Sigmoid colon (tissue), 7 donors: ENCODE measurements around the gene ARHGAP15. TPM values are rescaled to one million over a fixed set of nuclear protein-coding genes. Genes with fewer than 3 reads are reported as not detected.

Source experiments
- DNase-seq: peaks from one replicate; pipeline ENCODE4 v3.0.0-alpha.2; 2019
- H3K27ac ChIP-seq, 4 donors: fragments of 200-600 bp; sonication (generic); one replicate each; pipeline ENCODE4 v1.5.1; 2016 to 2019; ENCODE audit warnings: mild to moderate bottlenecking in 1 of 4
- H3K27me3 ChIP-seq, 3 donors: fragments of 200-600 bp; sonication (generic); one replicate each; pipeline ENCODE4 v1.5.1; 2019; ENCODE audit warnings: mild to moderate bottlenecking in 1 of 3
- H3K36me3 ChIP-seq, 4 donors: fragments of 200-600 bp; sonication (generic); one replicate each; pipeline ENCODE4 v1.5.1; 2016 to 2019
- H3K4me1 ChIP-seq, 4 donors: fragments of 200-600 bp; sonication (generic); one replicate each; pipeline ENCODE4 v1.5.1; 2017 to 2019
- H3K4me3 ChIP-seq, 4 donors: fragments of 200-600 bp; sonication (generic); one replicate each; pipeline ENCODE4 v1.5.1; 2017 to 2019; ENCODE audit warnings: mild to moderate bottlenecking in 2 of 4, moderate library complexity in 1 of 4
- H3K9me3 ChIP-seq, 4 donors: fragments of 200-600 bp in 3 of 4; sonication (generic) in 3 of 4; one replicate each; pipeline versions ENCODE4 v1.5.1 to v1.6.1; 2013 to 2019
- CTCF ChIP-seq, 4 experiments: fragments of 450-650 bp in 3 of 4; fragments of 200-600 bp in 1 of 4; IDR thresholded peaks; one replicate each; pipeline ENCODE4 v1.5.1; 2016 to 2019; ENCODE audit warnings: antibody characterized with exemption in 4 of 4, mild to moderate bottlenecking in 3 of 4, moderate library complexity in 2 of 4
- EP300 ChIP-seq, 4 donors: sonication (generic); formaldehyde crosslinking; IDR thresholded peaks; one replicate each; pipeline ENCODE4 v1.6.1; 2017; ENCODE audit warnings: antibody characterized with exemption in 4 of 4
- POLR2A ChIP-seq, 2 donors: fragments of 450-650 bp; IDR thresholded peaks; one replicate each; pipeline ENCODE4 v1.6.1; 2016; ENCODE audit warnings: antibody characterized with exemption in 2 of 2, mild to moderate bottlenecking in 2 of 2, moderate library complexity in 2 of 2
- POLR2AphosphoS5 ChIP-seq, 4 donors: sonication (generic); formaldehyde crosslinking; IDR thresholded peaks; one replicate each; pipeline ENCODE4 v1.6.1; 2017; ENCODE audit warnings: antibody characterized with exemption in 4 of 4
- WGBS, 2 donors: extraction: QIAGEN DNeasy Blood & Tissue Kit; methylation state at CpG; one replicate each; pipeline ENCODE4 v1.1.7; 2013; 5-methylcytosine and 5-hydroxymethylcytosine counted together
- intact Hi-C: fragments of 100-400 bp; cut with DNase I; formaldehyde crosslinking; loops from one replicate; pipeline ENCODE4 v1.15.1; 2023
- polyA plus RNA-seq, 3 donors: library from polyadenylated mRNA; stranded (reverse); fragments of 200-250 nt; gene quantifications; one replicate each; pipeline ENCODE4 v1.2.3, GENCODE V29; 2013
- total RNA-seq, 4 donors: library from RNA; depleted of rRNA; stranded (reverse); fragments of >200 nt; gene quantifications; one replicate each; pipeline ENCODE4 v1.1.0, GENCODE V29; 2016
- donor health status: healthy with polysubstance abuse.
- donor health status: Bipolar disorder and iron deficiency.
- donor health status: healthy.

ARHGAP15 gene
- total and polyA plus RNA-seq, 7 donors: 3.7 to 16.4 (median 6.0) TPM

- TF ChIP-seq EP300 (IDR thresholded peaks at IDR 0.05): no peak
- TF ChIP-seq CTCF (IDR thresholded peaks at IDR 0.05): no peak
- TF ChIP-seq POLR2AphosphoS5 (IDR thresholded peaks at IDR 0.05): no peak
- no peak for TF ChIP-seq POLR2A (IDR thresholded peaks at IDR 0.05)
- H3K27me3 ChIP-seq: no peaks in the 10 kb centered on the region
- H3K27ac ChIP-seq: no peak overlapping the region
- H3K36me3 ChIP-seq: no peaks in the 10 kb centered on the region
- 75 to 89% methylated on average over 4 of the region's 4 CpGs for WGBS, 2 donors
- intact Hi-C loops: no loop called here
- H3K4me3 ChIP-seq: no peak overlapping the region
- no peaks in the 10 kb centered on the region for H3K4me1 ChIP-seq
- DNase-seq: no peak
- H3K9me3 ChIP-seq: no peaks in the 10 kb centered on the region
Measured at GRCh38 chr2:143611336-143611735, 482.1 kb downstream of the ARHGAP15 start.

- Histone ChIP-seq H3K4me1 (no peaks in the 10 kb centered on the region), H3K27me3 (no peaks in the 10 kb centered on the region), H3K4me3 (no peak overlapping the region), H3K9me3 (no peaks in the 10 kb centered on the region), H3K36me3 (no peaks in the 10 kb centered on the region), H3K27ac (no peak overlapping the region)
- TF ChIP-seq CTCF (IDR thresholded peaks at IDR 0.05): no peak
- no peak for TF ChIP-seq EP300 (IDR thresholded peaks at IDR 0.05)
- TF ChIP-seq POLR2AphosphoS5 (IDR thresholded peaks at IDR 0.05): no peak
- TF ChIP-seq POLR2A (IDR thresholded peaks at IDR 0.05): no peak
- DNase-seq: no peak
- intact Hi-C loops: no loop called here
- 82 to 86% methylated on average over 4 of the region's 4 CpGs for WGBS, 2 donors
Measured at GRCh38 chr2:143615562-143615961, 486.3 kb downstream of the ARHGAP15 start.

GRCh38 chr2:143616452-143616851 is 487.2 kb downstream of the ARHGAP15 start:
- Histone ChIP-seq H3K36me3 (no peaks in the 10 kb centered on the region), H3K4me3 (no peak overlapping the region), H3K27me3 (no peaks in the 10 kb centered on the region), H3K27ac (no peak overlapping the region), H3K4me1 (no peaks in the 10 kb centered on the region), H3K9me3 (no peaks in the 10 kb centered on the region)
- WGBS, 2 donors: 69 to 82% methylated on average over 6 of the region's 6 CpGs
- no peak for DNase-seq
- intact Hi-C loops: no loop called here
- no peak for TF ChIP-seq POLR2AphosphoS5 (IDR thresholded peaks at IDR 0.05)
- no peak for TF ChIP-seq POLR2A (IDR thresholded peaks at IDR 0.05)

- Histone ChIP-seq H3K27me3 (no peaks in the 10 kb centered on the region), H3K4me3 (no peak overlapping the region), H3K27ac (no peak overlapping the region), H3K9me3 (no peaks in the 10 kb centered on the region), H3K4me1 (no peaks in the 10 kb centered on the region), H3K36me3 (no peaks in the 10 kb centered on the region)
- no peak for DNase-seq
- intact Hi-C loops: no loop called here
- no peak for TF ChIP-seq CTCF (IDR thresholded peaks at IDR 0.05)
- WGBS, 2 donors: 64 to 86% methylated on average over 2 of the region's 2 CpGs
Measured at GRCh38 chr2:143617803-143618415, 488.7 kb downstream of the ARHGAP15 start.

GRCh38 chr2:143622106-143622505 is 492.9 kb downstream of the ARHGAP15 start:
- Histone ChIP-seq H3K27ac (no peak overlapping the region), H3K36me3 (no peaks in the 10 kb centered on the region), H3K4me1 (no peaks in the 10 kb centered on the region), H3K27me3 (no peaks in the 10 kb centered on the region), H3K4me3 (no peak overlapping the region), H3K9me3 (no peaks in the 10 kb centered on the region)
- TF ChIP-seq EP300 (IDR thresholded peaks at IDR 0.05) (no peak), CTCF (IDR thresholded peaks at IDR 0.05) (no peak), POLR2A (IDR thresholded peaks at IDR 0.05) (no peak), POLR2AphosphoS5 (IDR thresholded peaks at IDR 0.05) (no peak)
- WGBS, 2 donors: 73 to 82% methylated on average over 2 of the region's 2 CpGs
- no peak for DNase-seq
- intact Hi-C loops: no loop called here
